Neutrophil (primary cell): ENCODE measurements around the gene ZNF680.
A peak's percentile ranks its signal among the peaks of the same experiment; 100 is the strongest.

Experiments
- H3K27ac ChIP-seq: fragments of 200-600 bp; sonication (generic); 2 replicates; pipeline ENCODE4 v1.5.1; 2016; ENCODE audit warnings: mild to moderate bottlenecking, moderate library complexity
- H3K27me3 ChIP-seq: fragments of 200-600 bp; sonication (generic); 2 replicates; pipeline ENCODE4 v1.6.0; 2016; ENCODE audit warnings: mild to moderate bottlenecking
- H3K36me3 ChIP-seq: fragments of 200-600 bp; sonication (generic); 2 replicates; pipeline ENCODE4 v1.5.1; 2017
- H3K4me1 ChIP-seq, 2 experiments: fragments of 200-600 bp in 1 of 2; sonication (generic) in 1 of 2; 1 replicate in 1 of 2; 2 replicates in 1 of 2; pipeline versions ENCODE4 v1.5.1 to v1.6.1; 2013 to 2016; ENCODE audit warnings: low read depth in 1 of 2, low read length in 1 of 2, mild to moderate bottlenecking in 1 of 2, moderate library complexity in 1 of 2; ENCODE audit not compliant: control insufficient read depth in 1 of 2, insufficient read depth in 1 of 2
- H3K4me3 ChIP-seq, 2 experiments: fragments of 200-600 bp in 1 of 2; sonication (generic) in 1 of 2; 1 replicate in 1 of 2; 2 replicates in 1 of 2; pipeline ENCODE4 v1.5.1; 2013 to 2016; ENCODE audit warnings: low read depth in 1 of 2, low read length in 1 of 2, mild to moderate bottlenecking in 1 of 2, moderate library complexity in 1 of 2
- H3K9me3 ChIP-seq: fragments of 200-600 bp; sonication (generic); 2 replicates; pipeline ENCODE4 v1.5.1; 2016
- TF ChIP-seq, protein P1 (sequence below): fragments of 200-600 bp; sonication (generic); IDR thresholded peaks from 2 replicates; pipeline ENCODE4 v1.5.1; 2016; ENCODE audit warnings: antibody characterized with exemption

Gene ZNF680

DNA sequence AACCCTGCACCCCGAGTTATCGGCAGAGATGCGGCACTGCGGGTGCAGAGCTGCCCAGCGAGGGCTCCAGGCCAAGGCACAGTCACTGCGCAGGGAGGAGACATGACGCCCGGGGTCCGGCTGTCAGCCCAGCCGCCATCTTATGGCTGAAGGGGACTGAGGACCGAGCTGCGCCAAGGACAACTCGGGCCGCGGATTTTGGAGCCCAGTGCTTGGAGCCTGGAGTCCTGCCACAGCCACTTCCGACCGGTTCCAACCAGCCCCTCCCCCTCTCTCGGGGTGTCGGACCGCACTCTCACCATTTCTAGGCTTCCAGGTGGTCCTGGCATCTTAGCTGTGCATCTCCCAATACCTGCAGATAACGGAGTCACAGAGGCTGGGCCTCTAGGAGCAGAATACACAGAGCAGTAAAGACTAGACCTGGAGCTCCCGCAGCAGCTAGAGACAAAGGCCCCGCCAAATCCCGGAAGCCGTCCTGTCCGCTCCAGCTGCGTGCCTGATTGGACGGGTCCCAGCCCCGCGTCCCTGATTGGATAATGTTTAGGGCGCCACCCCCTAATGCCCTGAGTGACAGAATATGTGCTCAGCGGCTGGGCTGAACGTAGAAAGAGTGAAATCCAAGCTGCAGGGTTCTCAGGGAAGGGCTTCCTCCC lies at the start of gene ZNF680:
TSS of gene ZNF680 (minus strand) at position 446 of the 653 bp plus-strand sequence. CDS start at position 329, 117 bp downstream.
- H3K27ac ChIP-seq: peak within 1 kb of the TSS; percentile 61
- H3K9me3 ChIP-seq: no peaks in the 10 kb centered on the region
- H3K4me1 ChIP-seq: peaks cover 10 to 12% of the 10 kb centered on the region in 2 experiments
- peaks cover 7% of the 10 kb centered on the region for H3K27me3 ChIP-seq
- H3K4me3 ChIP-seq: peak within 1 kb of the TSS; percentile 71 to 77
- TF ChIP-seq, protein P1, sequence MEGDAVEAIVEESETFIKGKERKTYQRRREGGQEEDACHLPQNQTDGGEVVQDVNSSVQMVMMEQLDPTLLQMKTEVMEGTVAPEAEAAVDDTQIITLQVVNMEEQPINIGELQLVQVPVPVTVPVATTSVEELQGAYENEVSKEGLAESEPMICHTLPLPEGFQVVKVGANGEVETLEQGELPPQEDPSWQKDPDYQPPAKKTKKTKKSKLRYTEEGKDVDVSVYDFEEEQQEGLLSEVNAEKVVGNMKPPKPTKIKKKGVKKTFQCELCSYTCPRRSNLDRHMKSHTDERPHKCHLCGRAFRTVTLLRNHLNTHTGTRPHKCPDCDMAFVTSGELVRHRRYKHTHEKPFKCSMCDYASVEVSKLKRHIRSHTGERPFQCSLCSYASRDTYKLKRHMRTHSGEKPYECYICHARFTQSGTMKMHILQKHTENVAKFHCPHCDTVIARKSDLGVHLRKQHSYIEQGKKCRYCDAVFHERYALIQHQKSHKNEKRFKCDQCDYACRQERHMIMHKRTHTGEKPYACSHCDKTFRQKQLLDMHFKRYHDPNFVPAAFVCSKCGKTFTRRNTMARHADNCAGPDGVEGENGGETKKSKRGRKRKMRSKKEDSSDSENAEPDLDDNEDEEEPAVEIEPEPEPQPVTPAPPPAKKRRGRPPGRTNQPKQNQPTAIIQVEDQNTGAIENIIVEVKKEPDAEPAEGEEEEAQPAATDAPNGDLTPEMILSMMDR: no peak
- no peaks in the 10 kb centered on the region for H3K36me3 ChIP-seq

DNA sequence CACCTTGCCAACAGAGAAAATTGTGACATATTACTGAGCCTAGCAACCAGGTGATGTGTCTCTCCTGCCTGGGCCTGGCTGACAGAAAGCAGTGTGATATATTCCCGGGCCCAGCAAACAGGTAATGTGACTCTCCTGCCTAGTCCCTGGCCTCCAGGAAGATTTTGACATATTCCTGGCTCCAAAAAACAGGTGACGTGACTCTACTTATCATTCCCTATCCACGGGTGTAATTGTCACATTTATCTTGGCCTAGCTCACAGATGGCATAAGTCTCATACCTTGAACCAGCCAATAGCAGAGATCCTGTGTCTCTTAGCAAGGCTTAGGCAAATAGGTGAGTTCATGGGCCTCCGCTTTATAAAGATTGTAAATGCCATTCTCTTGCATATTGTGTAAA lies 49.6 kb upstream of the ZNF680 start:
- Histone ChIP-seq H3K36me3 (no peaks in the 10 kb centered on the region), H3K4me3 (no peak overlapping the region), H3K4me1 (no peaks in the 10 kb centered on the region), H3K9me3 (peaks cover 6% of the 10 kb centered on the region), H3K27me3 (no peaks in the 10 kb centered on the region), H3K27ac (no peak overlapping the region)
- TF ChIP-seq, protein P1: no peak

DNA sequence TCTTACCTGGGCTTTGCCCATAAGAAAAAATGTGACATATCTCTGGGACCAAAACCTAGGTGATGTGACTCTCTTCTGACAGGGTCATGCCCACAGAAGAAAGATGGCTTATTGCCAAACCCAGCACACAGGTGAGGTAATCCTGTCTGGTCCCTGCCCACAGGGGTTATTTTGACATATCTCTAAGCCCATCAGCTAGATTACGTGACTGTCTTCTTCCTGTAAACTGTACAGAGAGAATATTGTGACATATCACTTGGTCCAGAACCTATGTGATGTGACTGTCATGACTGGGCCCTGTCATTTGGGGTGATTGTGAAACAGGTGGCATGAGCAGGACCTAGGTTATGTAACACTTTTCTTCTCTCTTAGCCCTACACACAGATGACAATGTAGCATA lies 48.8 kb upstream of the ZNF680 start:
- no peaks in the 10 kb centered on the region for H3K27me3 ChIP-seq
- no peaks in the 10 kb centered on the region for H3K4me1 ChIP-seq
- no peak overlapping the region for H3K27ac ChIP-seq
- H3K9me3 ChIP-seq: peaks cover 6% of the 10 kb centered on the region
- no peak overlapping the region for H3K4me3 ChIP-seq
- no peaks in the 10 kb centered on the region for H3K36me3 ChIP-seq
- TF ChIP-seq, protein P1: no peak

DNA sequence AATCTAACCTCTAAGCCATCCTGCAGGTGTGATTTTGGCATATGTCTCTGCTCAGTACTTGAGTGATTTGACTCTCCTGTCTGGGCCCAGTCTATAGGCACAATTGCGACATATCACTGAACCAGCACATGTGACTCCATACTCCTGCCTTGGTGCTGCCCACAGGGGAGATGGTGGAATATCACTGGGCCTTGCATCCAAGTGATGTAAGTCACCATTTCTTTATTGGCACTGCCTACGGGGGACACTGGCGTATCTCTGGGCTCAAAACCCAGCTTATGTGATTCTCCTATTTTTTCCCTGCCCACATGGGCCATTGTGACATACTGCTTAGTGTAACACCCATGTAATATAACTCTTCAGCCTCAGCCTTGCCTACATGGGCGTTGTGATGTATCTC lies 48.1 kb upstream of the ZNF680 start:
- H3K9me3 ChIP-seq: peaks cover 6% of the 10 kb centered on the region
- H3K27ac ChIP-seq: no peak overlapping the region
- H3K4me3 ChIP-seq: no peak overlapping the region
- H3K36me3 ChIP-seq: no peaks in the 10 kb centered on the region
- no peaks in the 10 kb centered on the region for H3K4me1 ChIP-seq
- H3K27me3 ChIP-seq: no peaks in the 10 kb centered on the region
- TF ChIP-seq, protein P1: no peak

DNA sequence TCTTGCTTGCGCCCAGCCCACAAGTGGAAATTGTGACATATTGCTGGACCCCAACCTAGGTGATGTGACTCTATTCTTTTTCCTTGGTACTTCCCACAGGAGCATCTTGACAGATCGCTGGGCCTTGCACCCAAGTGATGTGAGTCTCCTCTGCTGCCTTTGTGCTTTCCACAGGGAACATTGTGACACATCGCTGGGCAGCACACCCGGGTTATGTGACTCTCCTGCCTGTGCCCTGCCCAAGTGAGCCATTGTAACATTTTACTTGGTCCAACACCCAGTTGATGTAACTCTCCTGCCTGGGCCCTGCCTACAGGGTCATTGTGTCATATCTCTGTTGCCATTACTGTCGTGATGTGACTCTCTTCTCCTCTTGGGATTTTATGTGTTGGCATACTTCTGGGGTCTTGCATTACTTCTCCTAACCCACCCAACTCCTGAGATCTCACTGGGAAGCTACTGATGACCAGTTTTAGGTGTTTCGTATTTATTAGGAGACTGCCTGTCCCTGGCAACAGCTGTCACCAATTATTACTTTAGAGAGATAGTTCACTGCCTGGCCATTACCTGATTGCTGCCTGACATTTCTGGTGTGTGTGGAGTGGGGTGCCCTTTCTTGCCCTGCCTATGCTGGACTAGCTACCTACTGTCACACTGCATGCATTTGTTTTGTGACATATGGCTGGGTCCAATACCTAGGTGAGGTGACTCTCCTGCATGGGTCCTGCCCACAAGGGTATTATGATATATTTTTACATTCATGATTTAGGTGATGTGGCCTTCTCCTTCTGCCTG lies 45.4 kb upstream of the ZNF680 start:
- peaks cover 6% of the 10 kb centered on the region for H3K9me3 ChIP-seq
- TF ChIP-seq, protein P1: no peak
- H3K4me3 ChIP-seq: no peak overlapping the region
- H3K27me3 ChIP-seq: no peaks in the 10 kb centered on the region
- no peaks in the 10 kb centered on the region for H3K4me1 ChIP-seq
- no peak overlapping the region for H3K27ac ChIP-seq
- no peaks in the 10 kb centered on the region for H3K36me3 ChIP-seq
